Osteoblast (primary cell): ENCODE measurements around the gene DDIAS. TPM values are rescaled to one million over a fixed set of nuclear protein-coding genes. Genes with fewer than 3 reads are reported as not detected.
"Not testable (repeated sequence)": the region's sequence is repeated elsewhere in the genome, so short reads cannot be mapped to it uniquely, and the experiment has no call there.

ENCODE experiments used
- DNase-seq: peaks from one replicate; pipeline ENCODE4 v3.0.0; 2011; ENCODE audit warnings: low spot score, mixed read lengths; ENCODE audit not compliant: insufficient read length; ENCODE audit errors: missing footprints
- H2AFZ ChIP-seq: 2 replicates; pipeline ENCODE4 v1.6.0; 2011; ENCODE audit warnings: mild to moderate bottlenecking, low read length
- H3K27ac ChIP-seq: 2 replicates; pipeline ENCODE4 v1.5.1; 2011; ENCODE audit warnings: mild to moderate bottlenecking, low read depth, low read length, moderate library complexity
- H3K27me3 ChIP-seq: 2 replicates; pipeline ENCODE4 v1.6.0; 2012; ENCODE audit warnings: mild to moderate bottlenecking, control low read depth, inconsistent platforms, low read length, moderate library complexity; ENCODE audit not compliant: insufficient read depth
- H3K36me3 ChIP-seq: 2 replicates; pipeline ENCODE4 v1.5.1; 2011; ENCODE audit warnings: mild to moderate bottlenecking, low read length, control low read depth, moderate library complexity; ENCODE audit not compliant: insufficient read depth
- H3K4me1 ChIP-seq: 2 replicates; pipeline ENCODE4 v1.5.1; 2011; ENCODE audit warnings: mild to moderate bottlenecking, low read length, control low read depth, moderate library complexity; ENCODE audit not compliant: insufficient read depth
- H3K4me2 ChIP-seq: 2 replicates; pipeline ENCODE4 v1.6.0; 2011; ENCODE audit warnings: mild to moderate bottlenecking, low read length; ENCODE audit not compliant: insufficient read depth
- H3K4me3 ChIP-seq: fragments of 200-600 bp; sonication (generic); 3 replicates; pipeline ENCODE4 v1.5.1; 2012; ENCODE audit warnings: mild to moderate bottlenecking, low read length, inconsistent platforms; ENCODE audit not compliant: insufficient read depth
- H3K79me2 ChIP-seq: 2 replicates; pipeline ENCODE4 v1.6.0; 2012; ENCODE audit warnings: mild to moderate bottlenecking, low read length, control low read depth, inconsistent platforms; ENCODE audit not compliant: insufficient read depth
- H3K9me3 ChIP-seq: 2 replicates; pipeline ENCODE4 v1.5.1; 2011; ENCODE audit warnings: low read depth, low read length, control low read depth
- H4K20me1 ChIP-seq: 2 replicates; pipeline ENCODE4 v1.6.0; 2012; ENCODE audit warnings: mild to moderate bottlenecking, low read length, control low read depth; ENCODE audit not compliant: insufficient read depth
- total RNA-seq: library from RNA; depleted of rRNA; stranded (reverse); fragments of >200 nt; gene quantifications from 2 replicates; pipeline ENCODE4 v1.2.3, GENCODE V29; 2012
- TF ChIP-seq, protein P1 (sequence below): IDR thresholded peaks from 2 replicates; pipeline ENCODE4 v1.5.1; 2011; ENCODE audit warnings: mild to moderate bottlenecking, low read depth, low read length, moderate library complexity; ENCODE audit errors: extremely low read depth

The DDIAS gene
- total RNA-seq, 1 donor = 1.8 TPM

DNA sequence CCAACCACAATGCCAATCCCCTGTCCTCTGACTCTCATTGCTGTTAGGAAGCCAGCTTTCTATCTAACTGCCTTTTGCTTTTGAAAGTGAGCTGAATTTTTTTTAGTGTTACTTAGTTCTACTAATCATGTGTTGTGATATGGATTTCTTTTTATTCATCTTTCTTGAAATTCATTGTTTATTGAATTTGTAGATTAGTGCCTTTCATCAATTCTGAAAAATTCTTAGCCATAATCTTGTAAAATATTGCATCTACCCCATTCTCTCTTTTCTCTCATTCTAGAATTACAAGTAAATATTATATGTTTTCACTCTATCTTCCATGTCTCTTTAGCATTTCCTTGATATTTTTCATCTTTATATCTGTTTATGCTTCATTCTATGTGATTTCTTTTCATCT lies 47.8 kb downstream of the DDIAS start:
- H4K20me1 ChIP-seq = no peaks in the 10 kb centered on the region
- H3K27me3 ChIP-seq = no peaks in the 10 kb centered on the region
- H3K27ac ChIP-seq = no peak overlapping the region
- no peak overlapping the region for H2AFZ ChIP-seq
- H3K4me2 ChIP-seq = no peak overlapping the region
- no peaks in the 10 kb centered on the region for H3K36me3 ChIP-seq
- no peaks in the 10 kb centered on the region for H3K4me1 ChIP-seq
- no peaks in the 10 kb centered on the region for H3K79me2 ChIP-seq
- no peak overlapping the region for H3K4me3 ChIP-seq
- DNase-seq = no peak
- TF ChIP-seq, protein P1, sequence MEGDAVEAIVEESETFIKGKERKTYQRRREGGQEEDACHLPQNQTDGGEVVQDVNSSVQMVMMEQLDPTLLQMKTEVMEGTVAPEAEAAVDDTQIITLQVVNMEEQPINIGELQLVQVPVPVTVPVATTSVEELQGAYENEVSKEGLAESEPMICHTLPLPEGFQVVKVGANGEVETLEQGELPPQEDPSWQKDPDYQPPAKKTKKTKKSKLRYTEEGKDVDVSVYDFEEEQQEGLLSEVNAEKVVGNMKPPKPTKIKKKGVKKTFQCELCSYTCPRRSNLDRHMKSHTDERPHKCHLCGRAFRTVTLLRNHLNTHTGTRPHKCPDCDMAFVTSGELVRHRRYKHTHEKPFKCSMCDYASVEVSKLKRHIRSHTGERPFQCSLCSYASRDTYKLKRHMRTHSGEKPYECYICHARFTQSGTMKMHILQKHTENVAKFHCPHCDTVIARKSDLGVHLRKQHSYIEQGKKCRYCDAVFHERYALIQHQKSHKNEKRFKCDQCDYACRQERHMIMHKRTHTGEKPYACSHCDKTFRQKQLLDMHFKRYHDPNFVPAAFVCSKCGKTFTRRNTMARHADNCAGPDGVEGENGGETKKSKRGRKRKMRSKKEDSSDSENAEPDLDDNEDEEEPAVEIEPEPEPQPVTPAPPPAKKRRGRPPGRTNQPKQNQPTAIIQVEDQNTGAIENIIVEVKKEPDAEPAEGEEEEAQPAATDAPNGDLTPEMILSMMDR = no peak
- no peaks in the 10 kb centered on the region for H3K9me3 ChIP-seq

DNA sequence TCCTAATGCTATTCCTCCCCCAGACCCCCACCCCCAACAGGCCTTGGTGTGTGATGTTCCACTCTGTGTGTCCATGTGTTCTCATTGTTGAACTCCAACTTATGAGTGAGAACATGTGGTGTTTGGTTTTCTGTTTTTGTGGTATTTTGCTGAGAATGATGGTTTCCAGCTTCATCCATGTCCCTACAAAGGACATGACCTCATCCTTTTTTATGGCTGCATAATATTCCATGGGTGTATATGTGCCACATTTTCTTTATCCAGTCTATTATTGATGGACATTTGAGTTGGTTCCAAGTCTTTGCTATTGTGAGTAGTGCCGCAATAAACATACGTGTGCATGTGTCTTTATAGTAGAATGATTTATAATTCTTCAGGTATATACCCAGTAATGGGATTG lies 49.0 kb downstream of the DDIAS start:
- not testable (repeated sequence) for H3K9me3 ChIP-seq, H3K4me1 ChIP-seq, H3K4me2 ChIP-seq, H3K36me3 ChIP-seq, H3K4me3 ChIP-seq, H2AFZ ChIP-seq, H3K27ac ChIP-seq, H3K79me2 ChIP-seq, DNase-seq, H4K20me1 ChIP-seq, H3K27me3 ChIP-seq

DNA sequence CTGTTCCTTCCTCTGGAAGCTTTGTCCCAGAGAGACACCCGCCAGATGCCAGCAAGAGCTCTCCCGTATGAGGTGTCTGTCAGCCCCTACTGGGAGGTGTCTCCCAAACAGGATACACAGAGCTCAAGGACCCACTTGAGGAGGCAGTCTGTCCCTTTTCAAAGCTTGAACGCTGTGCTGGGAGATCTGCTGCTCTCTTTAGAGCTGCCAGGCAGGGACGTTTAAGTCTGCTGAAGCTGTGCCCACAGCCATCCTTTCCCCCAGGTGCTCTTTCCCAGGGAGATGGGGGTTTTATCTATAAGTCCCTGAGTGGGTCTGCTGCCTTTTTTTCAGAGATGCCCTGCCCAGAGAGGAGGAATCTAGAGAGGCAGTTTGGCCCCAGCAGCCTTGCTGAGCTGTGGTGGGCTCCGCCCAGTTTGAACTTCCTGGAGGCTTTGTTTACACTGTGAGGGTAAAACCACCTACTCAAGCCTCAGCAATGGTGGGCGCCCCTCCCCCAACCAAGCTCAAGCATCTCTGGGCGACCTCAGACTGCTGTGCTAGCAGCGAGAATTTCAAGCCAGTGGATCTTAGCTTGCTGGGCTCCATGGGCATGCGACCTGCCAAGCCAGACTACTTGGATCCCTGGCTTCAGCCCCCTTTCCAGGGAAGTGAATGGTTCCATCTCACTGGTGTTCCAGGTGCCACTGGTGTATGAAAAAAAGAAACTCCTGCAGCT lies 54.4 kb downstream of the DDIAS start:
- H2AFZ ChIP-seq = peak overlapping the region; percentile 54
- H3K4me2 ChIP-seq = not testable (repeated sequence)

DNA sequence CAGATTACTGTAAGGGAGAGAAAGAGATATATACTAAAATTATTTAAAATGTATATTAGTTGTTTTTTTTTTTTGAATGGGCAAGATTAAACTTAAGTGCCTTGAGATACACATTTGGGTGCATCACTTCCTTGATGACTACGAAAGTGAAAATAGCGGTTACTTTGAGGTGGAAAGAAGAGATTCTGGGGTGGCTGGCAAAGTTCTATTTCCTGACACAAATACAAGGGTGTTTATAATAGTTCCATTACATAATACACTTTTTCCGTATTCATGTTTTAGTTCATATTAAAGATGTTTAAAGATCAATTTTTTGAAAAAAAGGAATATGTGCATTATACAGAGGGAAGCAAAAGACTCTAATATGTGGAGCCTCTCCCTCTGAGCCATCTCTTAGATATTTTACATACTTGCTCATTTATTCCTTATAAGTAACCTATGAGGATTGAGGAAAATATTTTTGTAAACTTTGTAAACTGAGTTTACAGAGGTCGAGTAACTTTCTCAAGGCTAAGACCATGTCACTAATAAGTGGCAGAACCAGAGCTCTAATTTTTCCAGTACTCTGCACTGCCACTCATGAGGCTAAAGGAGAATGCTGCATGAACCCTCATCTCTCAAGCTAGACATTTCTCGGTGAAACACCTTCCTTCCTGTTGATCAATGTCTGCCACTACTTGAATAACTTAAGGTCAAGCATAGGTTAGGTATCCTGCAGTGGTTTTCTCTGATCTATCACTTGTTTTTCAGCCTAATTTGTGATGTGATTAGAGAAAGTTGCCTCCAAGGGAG lies 58.6 kb downstream of the DDIAS start:
- no peaks in the 10 kb centered on the region for H3K4me1 ChIP-seq
- DNase-seq = no peak
- H4K20me1 ChIP-seq = no peaks in the 10 kb centered on the region
- H3K9me3 ChIP-seq = no peaks in the 10 kb centered on the region
- H3K27ac ChIP-seq = no peak overlapping the region
- H3K4me3 ChIP-seq = no peak overlapping the region
- no peak overlapping the region for H2AFZ ChIP-seq
- TF ChIP-seq, protein P1 = no peak
- no peak overlapping the region for H3K4me2 ChIP-seq
- H3K79me2 ChIP-seq = no peaks in the 10 kb centered on the region
- H3K27me3 ChIP-seq = no peaks in the 10 kb centered on the region
- H3K36me3 ChIP-seq = no peaks in the 10 kb centered on the region

More for the DNA sequence above, 54.4 kb downstream of the DDIAS start:
- not testable (repeated sequence) for H3K4me1 ChIP-seq, H3K27ac ChIP-seq, H3K27me3 ChIP-seq, DNase-seq, H3K9me3 ChIP-seq, H4K20me1 ChIP-seq, H3K79me2 ChIP-seq, H3K4me3 ChIP-seq, H3K36me3 ChIP-seq

GRCh38 chr11:82960779-82961143 lies 59.2 kb downstream of the DDIAS start:
- Histone ChIP-seq H3K9me3 (no peaks in the 10 kb centered on the region), H3K36me3 (no peaks in the 10 kb centered on the region), H3K27me3 (no peaks in the 10 kb centered on the region), H3K4me2 (no peak overlapping the region), H3K79me2 (no peaks in the 10 kb centered on the region), H3K4me1 (no peaks in the 10 kb centered on the region), H4K20me1 (no peaks in the 10 kb centered on the region), H3K27ac (no peak overlapping the region), H3K4me3 (no peak overlapping the region), H2AFZ (no peak overlapping the region)
- TF ChIP-seq, protein P1 = no peak
- no peak for DNase-seq

GRCh38 chr11:82962021-82962420 lies 60.5 kb downstream of the DDIAS start:
- H3K27me3 ChIP-seq, H3K4me1 ChIP-seq, H3K27ac ChIP-seq, H3K4me2 ChIP-seq, H3K4me3 ChIP-seq, H3K9me3 ChIP-seq, H3K36me3 ChIP-seq, DNase-seq, H3K79me2 ChIP-seq, H2AFZ ChIP-seq, H4K20me1 ChIP-seq: not testable (repeated sequence)
